GM23248 (cell line): Measurements from ENCODE around the gene TOMM40L. TPM values are rescaled to one million over a fixed set of nuclear protein-coding genes. Genes with fewer than 3 reads are reported as not detected.

ENCODE experiments used
- DNase-seq: peaks from one replicate; pipeline ENCODE4 v3.0.0-alpha.2; 2015
- H2AFZ ChIP-seq: fragments of 200-600 bp; sonication (generic); 2 replicates; pipeline ENCODE4 v1.6.1; 2016; ENCODE audit warnings: antibody characterized with exemption
- H3F3A ChIP-seq: fragments of 200-600 bp; sonication (generic); 2 replicates; pipeline ENCODE4 v1.6.1; 2016; ENCODE audit warnings: mild to moderate bottlenecking, antibody characterized with exemption, mixed run types; ENCODE audit not compliant: insufficient read depth
- H3K27ac ChIP-seq: fragments of 200-600 bp; sonication (generic); 2 replicates; pipeline ENCODE4 v1.5.1; 2016; ENCODE audit warnings: mild to moderate bottlenecking
- H3K27me3 ChIP-seq: fragments of 200-600 bp; sonication (generic); replicated peaks from 2 replicates; pipeline ENCODE4 v1.6.1; 2016; ENCODE audit warnings: mild to moderate bottlenecking; ENCODE audit not compliant: insufficient read depth
- H3K36me3 ChIP-seq: fragments of 200-600 bp; sonication (generic); 2 replicates; pipeline ENCODE4 v1.6.1; 2016; ENCODE audit warnings: low read depth, mild to moderate bottlenecking
- H3K4me1 ChIP-seq: fragments of 200-600 bp; sonication (generic); 2 replicates; pipeline ENCODE4 v1.6.1; 2016; ENCODE audit warnings: mild to moderate bottlenecking; ENCODE audit not compliant: insufficient read depth
- H3K4me2 ChIP-seq: fragments of 200-600 bp; sonication (generic); one replicate; pipeline ENCODE4 v1.6.1; 2016; ENCODE audit warnings: mild to moderate bottlenecking; ENCODE audit not compliant: unreplicated experiment
- H3K4me3 ChIP-seq: fragments of 200-600 bp; sonication (generic); 2 replicates; pipeline ENCODE4 v1.5.1; 2016; ENCODE audit warnings: mild to moderate bottlenecking
- H3K79me2 ChIP-seq: fragments of 200-600 bp; sonication (generic); 2 replicates; pipeline ENCODE4 v1.6.1; 2016; ENCODE audit warnings: mild to moderate bottlenecking; ENCODE audit not compliant: insufficient read depth
- H3K9ac ChIP-seq: fragments of 200-600 bp; sonication (generic); 2 replicates; pipeline ENCODE4 v1.6.1; 2016; ENCODE audit warnings: mild to moderate bottlenecking
- H3K9me2 ChIP-seq: fragments of 200-600 bp; sonication (generic); 2 replicates; pipeline ENCODE4 v1.6.1; 2016; ENCODE audit warnings: mixed run types, mild to moderate bottlenecking, moderate library complexity; ENCODE audit not compliant: insufficient read depth
- H3K9me3 ChIP-seq: fragments of 200-600 bp; sonication (generic); one replicate; pipeline ENCODE4 v1.6.1; 2017; ENCODE audit warnings: low read depth
- H4K20me1 ChIP-seq: fragments of 200-600 bp; sonication (generic); 2 replicates; pipeline ENCODE4 v1.6.0; 2016; ENCODE audit not compliant: insufficient read depth
- EZH2 ChIP-seq: fragments of 200-600 bp; sonication (generic); IDR thresholded peaks from 2 replicates; pipeline ENCODE4 v1.6.1; 2018; ENCODE audit warnings: antibody characterized with exemption, mild to moderate bottlenecking; ENCODE audit not compliant: insufficient read depth, poor library complexity, severe bottlenecking
- EZH2phosphoT487 ChIP-seq: fragments of 200-600 bp; sonication (generic); IDR thresholded peaks from 2 replicates; pipeline ENCODE4 v1.6.1; 2018; ENCODE audit warnings: antibody characterized with exemption, moderate library complexity, mild to moderate bottlenecking, low read depth; ENCODE audit not compliant: insufficient read depth
- WGBS, 2 experiments: methylation state at CpG; one replicate each; pipeline ENCODE4 v1.1.6; 2015 to 2017; ENCODE audit warnings: low lambda C conversion rate in 2 of 2, low coverage in 1 of 2; ENCODE audit errors: missing lambda C conversion rate in 2 of 2; 5-methylcytosine and 5-hydroxymethylcytosine counted together
- in situ Hi-C: fragments of 300-500 bp; cut with MboI; formaldehyde crosslinking; loops from 2 replicates; pipeline ENCODE4 v1.15.0; 2020
- polyA plus RNA-seq: library from polyadenylated mRNA; unstranded; fragments of >200 nt; fragmentation: Nextera tagmentation; extraction: Ambion mirVana; gene quantifications from 2 replicates; pipeline ENCODE4 v1.2.1, GENCODE V29; 2016
- total RNA-seq: library from RNA; depleted of rRNA; stranded (reverse); fragments of >200 nt; shearing (Covaris generic); gene quantifications from 2 replicates; pipeline ENCODE4 v1.2.3, GENCODE V29; 2014

The TOMM40L gene
- total and polyA plus RNA-seq, 2 experiments from 2014 or later: 5.7 to 6.5 TPM

- H2AFZ ChIP-seq: no peak overlapping the region
Observed at GRCh38 chr1:161218301-161219077, 7.4 kb upstream of the TOMM40L start.

GRCh38 chr1:161219078-161219892, 6.6 kb upstream of the TOMM40L start:
- no peak overlapping the region for H3K27ac ChIP-seq
- no peak overlapping the region for H2AFZ ChIP-seq
- H3K4me3 ChIP-seq: no peak overlapping the region
- H3K9ac ChIP-seq: no peak overlapping the region
- 74 to 80% methylated on average over 5 of the region's 5 CpGs for WGBS, 2 experiments
- peaks cover 34% of the 10 kb centered on the region for H3F3A ChIP-seq
- no peaks in the 10 kb centered on the region for H3K9me3 ChIP-seq
- peaks cover 26% of the 10 kb centered on the region for H3K4me1 ChIP-seq
- TF ChIP-seq EZH2 (no peak), EZH2phosphoT487 (no peak)
- DNase-seq: no peak
- H3K79me2 ChIP-seq: no peaks in the 10 kb centered on the region
- no peaks in the 10 kb centered on the region for H4K20me1 ChIP-seq
- no peaks in the 10 kb centered on the region for H3K9me2 ChIP-seq
- no peak overlapping the region for H3K4me2 ChIP-seq
- no peaks in the 10 kb centered on the region for H3K27me3 ChIP-seq
- in situ Hi-C loops: no loop called here
- no peaks in the 10 kb centered on the region for H3K36me3 ChIP-seq

More at GRCh38 chr1:161218301-161219077, 7.4 kb upstream of the TOMM40L start:
- Histone ChIP-seq H3K36me3 (peaks cover 7% of the 10 kb centered on the region), H3K4me3 (no peak overlapping the region), H3K9me3 (no peaks in the 10 kb centered on the region), H3K27ac (no peak overlapping the region), H3K4me2 (no peak overlapping the region), H3K9me2 (no peaks in the 10 kb centered on the region), H4K20me1 (no peaks in the 10 kb centered on the region), H3F3A (peaks cover 42% of the 10 kb centered on the region), H3K79me2 (no peaks in the 10 kb centered on the region), H3K27me3 (no peaks in the 10 kb centered on the region), H3K4me1 (peaks cover 26% of the 10 kb centered on the region), H3K9ac (no peak overlapping the region)
- DNase-seq: no peak
- 77 to 86% methylated on average over 8 of the region's 8 CpGs for WGBS, 2 experiments
- in situ Hi-C loops: no loop called here
- TF ChIP-seq EZH2: no peak

- 84 to 93% methylated on average over 5 of the region's 5 CpGs for WGBS, 2 experiments
- H3K4me3 ChIP-seq: no peak overlapping the region
- no peak for TF ChIP-seq EZH2phosphoT487
- no peak for TF ChIP-seq EZH2
Observed at GRCh38 chr1:161220002-161220401, 5.9 kb upstream of the TOMM40L start.

GRCh38 chr1:161222175-161223019, 3.5 kb upstream of the TOMM40L start:
- TF ChIP-seq EZH2 (no peak), EZH2phosphoT487 (no peak)
- WGBS, 2 experiments: 57 to 60% methylated on average over 6 of the region's 6 CpGs
- H3K27ac ChIP-seq: no peak overlapping the region
- no peak for DNase-seq
- H3K27me3 ChIP-seq: no peaks in the 10 kb centered on the region
- no peak overlapping the region for H3K4me3 ChIP-seq
- peaks cover 17% of the 10 kb centered on the region for H3K4me1 ChIP-seq
- no peaks in the 10 kb centered on the region for H3K9me3 ChIP-seq
- no peaks in the 10 kb centered on the region for H4K20me1 ChIP-seq
- no peak overlapping the region for H3K9ac ChIP-seq
- in situ Hi-C loops: no loop called here
- H3K9me2 ChIP-seq: no peaks in the 10 kb centered on the region
- H3K4me2 ChIP-seq: no peak overlapping the region
- H2AFZ ChIP-seq: no peak overlapping the region
- H3K36me3 ChIP-seq: no peaks in the 10 kb centered on the region
- peaks cover 7% of the 10 kb centered on the region; the same call in 1 of the 2 replicates for H3K79me2 ChIP-seq
- H3F3A ChIP-seq: peaks cover 8% of the 10 kb centered on the region

More at GRCh38 chr1:161220002-161220401, 5.9 kb upstream of the TOMM40L start:
- H3F3A ChIP-seq: peaks cover 28% of the 10 kb centered on the region
- H3K4me2 ChIP-seq: no peak overlapping the region
- H3K27ac ChIP-seq: no peak overlapping the region
- no peaks in the 10 kb centered on the region for H3K27me3 ChIP-seq
- no peaks in the 10 kb centered on the region for H3K79me2 ChIP-seq
- DNase-seq: no peak
- no peak overlapping the region for H2AFZ ChIP-seq
- H3K36me3 ChIP-seq: no peaks in the 10 kb centered on the region
- H3K9me2 ChIP-seq: no peaks in the 10 kb centered on the region
- no peak overlapping the region for H3K9ac ChIP-seq
- in situ Hi-C loops: no loop called here
- H3K4me1 ChIP-seq: peaks cover 26% of the 10 kb centered on the region
- H3K9me3 ChIP-seq: no peaks in the 10 kb centered on the region
- no peaks in the 10 kb centered on the region for H4K20me1 ChIP-seq
